ENCODE measurements around the gene TFCP2L1. TPM values are rescaled to one million over a fixed set of nuclear protein-coding genes. Genes with fewer than 3 reads are reported as not detected.

Gene TFCP2L1
- total RNA-seq, 1 experiment from 2014 or later, result 18.4 TPM

DNA sequence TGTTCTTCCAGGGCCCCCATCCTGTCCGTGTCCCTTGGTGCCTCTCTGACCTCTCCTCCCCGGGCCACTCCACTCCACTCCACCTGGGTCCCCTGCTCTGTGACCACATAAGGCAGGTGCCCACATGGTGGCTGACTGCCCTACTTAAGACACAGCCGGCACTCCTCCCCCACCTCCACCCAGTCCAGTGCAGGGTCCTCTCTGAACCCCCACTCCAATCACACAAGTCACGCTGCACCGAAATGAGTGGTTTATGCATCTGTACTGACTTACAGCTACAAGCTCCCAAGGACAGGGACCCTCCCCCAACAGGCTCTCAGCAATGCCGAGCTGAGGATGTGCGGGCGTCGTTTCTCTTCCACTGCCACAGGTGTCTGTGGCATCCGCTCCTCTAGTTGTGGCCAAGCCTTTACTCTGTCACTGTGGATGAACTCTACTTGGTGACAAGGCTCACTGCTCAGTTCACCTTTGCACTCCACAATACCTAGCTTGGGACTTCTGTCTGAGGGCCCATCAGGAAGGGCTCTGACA is 48.3 kb downstream of the TFCP2L1 start:
- H3K9me3 ChIP-seq, result no peaks in the 10 kb centered on the region
- DNase-seq, result no peak
- H3K9me3 Mint-ChIP-seq (ENCODE audit: unreplicated experiment), result no peaks in the 10 kb centered on the region
- no TSS peak for BruUV-seq (replicated peaks)
- no peaks in the 10 kb centered on the region for H3K36me3 ChIP-seq (ENCODE audit: control insufficient read depth, insufficient read depth, low read length)
- ChIA-PET CTCF (no interaction called here), POLR2A (no interaction called here)
- intact Hi-C loops (cut with micrococcal nuclease; ENCODE audit: unreplicated experiment), result no loop called here
- H3K27ac Mint-ChIP-seq (ENCODE audit: unreplicated experiment), result no peak overlapping the region
- H3K4me1 Mint-ChIP-seq (ENCODE audit: low read depth, unreplicated experiment), result no peaks in the 10 kb centered on the region
- H3K27me3 ChIP-seq (replicated peaks; ENCODE audit: control insufficient read depth, insufficient read depth, low read length), result no peaks in the 10 kb centered on the region
- no peak overlapping the region for H3K4me3 ChIP-seq (ENCODE audit: low read depth, low read length)
- peaks cover 10% of the 10 kb centered on the region for H3K36me3 Mint-ChIP-seq (ENCODE audit: insufficient read depth, unreplicated experiment)
- TF ChIP-seq CTCF (IDR thresholded peaks at IDR 0.05; ENCODE audit: insufficient read depth in 1 of 2, low read depth in 1 of 2, low read length in 1 of 2, severe bottlenecking in 1 of 2, unreplicated experiment in 1 of 2), result no peak
- H3K4me1 ChIP-seq, result no peaks in the 10 kb centered on the region
- no peaks in the 10 kb centered on the region for H3K27me3 Mint-ChIP-seq (ENCODE audit: insufficient read depth, unreplicated experiment)
- H3K4me3 Mint-ChIP-seq (ENCODE audit: unreplicated experiment), result no peak overlapping the region

DNA sequence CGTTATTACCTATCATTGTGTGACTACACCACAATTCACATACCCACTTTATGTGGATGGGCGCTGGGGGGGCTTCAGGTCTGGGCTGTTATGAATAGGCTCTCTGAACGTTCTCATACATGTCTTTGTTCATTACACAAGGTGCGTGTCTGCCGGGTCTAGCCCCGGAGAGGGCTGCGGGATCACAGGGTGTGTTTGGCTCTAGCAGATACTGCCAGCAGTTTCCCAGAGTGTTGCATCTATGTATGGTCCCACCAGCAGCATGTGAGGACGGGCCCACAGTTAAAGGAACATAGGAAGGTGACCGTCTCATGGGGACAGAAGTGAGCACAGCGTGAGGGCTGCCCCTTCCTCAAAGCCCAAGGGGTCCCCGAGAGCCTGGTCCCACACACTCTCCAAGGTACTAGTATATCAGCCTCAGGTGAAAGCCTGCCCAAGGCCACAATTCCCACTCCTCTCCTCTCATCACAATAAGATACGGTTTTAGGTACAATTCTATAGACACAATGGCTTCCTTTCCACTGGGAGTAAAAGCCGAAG is 48.8 kb downstream of the TFCP2L1 start:
- H3K4me1 ChIP-seq, result no peaks in the 10 kb centered on the region
- no peak overlapping the region for H3K4me3 ChIP-seq (ENCODE audit: low read depth, low read length)
- Mint-ChIP-seq H3K4me1 (ENCODE audit: low read depth, unreplicated experiment) (no peaks in the 10 kb centered on the region), H3K27ac (ENCODE audit: unreplicated experiment) (no peak overlapping the region), H3K27me3 (ENCODE audit: insufficient read depth, unreplicated experiment) (no peaks in the 10 kb centered on the region), H3K36me3 (ENCODE audit: insufficient read depth, unreplicated experiment) (peaks cover 8% of the 10 kb centered on the region), H3K9me3 (ENCODE audit: unreplicated experiment) (no peaks in the 10 kb centered on the region), H3K4me3 (ENCODE audit: unreplicated experiment) (no peak overlapping the region)
- intact Hi-C loops (cut with micrococcal nuclease; ENCODE audit: unreplicated experiment), result no loop called here
- TF ChIP-seq CTCF (IDR thresholded peaks at IDR 0.05; ENCODE audit: insufficient read depth in 1 of 2, low read depth in 1 of 2, low read length in 1 of 2, severe bottlenecking in 1 of 2, unreplicated experiment in 1 of 2), result no peak
- H3K9me3 ChIP-seq, result no peaks in the 10 kb centered on the region
- BruUV-seq (replicated peaks), result no TSS peak
- no peaks in the 10 kb centered on the region for H3K36me3 ChIP-seq (ENCODE audit: control insufficient read depth, insufficient read depth, low read length)
- ChIA-PET POLR2A (no interaction called here), CTCF (no interaction called here)
- no peaks in the 10 kb centered on the region for H3K27me3 ChIP-seq (replicated peaks; ENCODE audit: control insufficient read depth, insufficient read depth, low read length)
- no peak for DNase-seq

DNA sequence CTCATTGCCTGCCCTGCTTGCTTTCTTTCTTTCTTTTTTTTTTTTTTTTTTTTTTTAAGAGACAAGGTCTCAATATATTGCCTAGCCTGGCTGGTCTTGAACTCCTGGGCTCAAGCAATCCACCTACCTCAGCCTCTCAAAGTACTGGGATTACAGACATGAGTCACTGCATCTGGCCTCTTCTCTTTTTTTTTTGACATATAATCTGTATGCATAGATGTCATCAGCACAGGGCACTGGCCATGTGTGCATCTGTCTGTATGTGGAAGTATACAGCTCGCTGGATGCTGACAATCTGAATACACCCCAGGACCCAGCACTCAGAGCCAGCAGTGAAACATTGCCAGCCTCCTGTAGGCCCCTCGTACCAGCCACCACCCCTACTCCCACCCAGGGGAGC is 49.5 kb downstream of the TFCP2L1 start:
- BruUV-seq (replicated peaks), result no TSS peak
- H3K4me3 Mint-ChIP-seq (ENCODE audit: unreplicated experiment), result no peak overlapping the region
- ChIA-PET CTCF (no interaction called here), POLR2A (no interaction called here)
- intact Hi-C loops (cut with micrococcal nuclease; ENCODE audit: unreplicated experiment), result no loop called here
- no peak for DNase-seq
- H3K4me1 Mint-ChIP-seq (ENCODE audit: low read depth, unreplicated experiment), result no peaks in the 10 kb centered on the region
- TF ChIP-seq CTCF (IDR thresholded peaks at IDR 0.05; ENCODE audit: insufficient read depth in 1 of 2, low read depth in 1 of 2, low read length in 1 of 2, severe bottlenecking in 1 of 2, unreplicated experiment in 1 of 2), result no peak
- peaks cover 4% of the 10 kb centered on the region for H3K36me3 Mint-ChIP-seq (ENCODE audit: insufficient read depth, unreplicated experiment)
- no peak overlapping the region for H3K27ac Mint-ChIP-seq (ENCODE audit: unreplicated experiment)
- no peaks in the 10 kb centered on the region for H3K9me3 Mint-ChIP-seq (ENCODE audit: unreplicated experiment)
- no peak overlapping the region for H3K4me3 ChIP-seq (ENCODE audit: low read depth, low read length)
- no peaks in the 10 kb centered on the region for H3K4me1 ChIP-seq
- no peaks in the 10 kb centered on the region for H3K9me3 ChIP-seq
- H3K27me3 ChIP-seq (replicated peaks; ENCODE audit: control insufficient read depth, insufficient read depth, low read length), result no peaks in the 10 kb centered on the region
- H3K36me3 ChIP-seq (ENCODE audit: control insufficient read depth, insufficient read depth, low read length), result no peaks in the 10 kb centered on the region
- H3K27me3 Mint-ChIP-seq (ENCODE audit: insufficient read depth, unreplicated experiment), result no peaks in the 10 kb centered on the region

Measured in Caco-2 (cell line).